OCI-LY3 (cell line): ENCODE measurements around the gene SLC22A17.

Experiments
- CTCF ChIP-seq: fragments of 200-600, 300-600 bp; sonication (generic); IDR thresholded peaks from 2 replicates; pipeline ENCODE4 v1.5.1; 2014; ENCODE audit warnings: antibody characterized with exemption, low read length, low read depth
- EZH2phosphoT487 ChIP-seq: fragments of 200-600 bp; shearing (Covaris generic); IDR thresholded peaks from 2 replicates; pipeline ENCODE4 v1.6.1; 2018; ENCODE audit warnings: antibody characterized with exemption, mixed run types, low read depth

- TF ChIP-seq CTCF (no peak), EZH2phosphoT487 (no peak)
These were observed 9.5 kb upstream of the SLC22A17 start for GRCh38 chr14:23362200-23362599.
